Measurements from ENCODE around the gene NCKAP5.

The NCKAP5 gene

DNA sequence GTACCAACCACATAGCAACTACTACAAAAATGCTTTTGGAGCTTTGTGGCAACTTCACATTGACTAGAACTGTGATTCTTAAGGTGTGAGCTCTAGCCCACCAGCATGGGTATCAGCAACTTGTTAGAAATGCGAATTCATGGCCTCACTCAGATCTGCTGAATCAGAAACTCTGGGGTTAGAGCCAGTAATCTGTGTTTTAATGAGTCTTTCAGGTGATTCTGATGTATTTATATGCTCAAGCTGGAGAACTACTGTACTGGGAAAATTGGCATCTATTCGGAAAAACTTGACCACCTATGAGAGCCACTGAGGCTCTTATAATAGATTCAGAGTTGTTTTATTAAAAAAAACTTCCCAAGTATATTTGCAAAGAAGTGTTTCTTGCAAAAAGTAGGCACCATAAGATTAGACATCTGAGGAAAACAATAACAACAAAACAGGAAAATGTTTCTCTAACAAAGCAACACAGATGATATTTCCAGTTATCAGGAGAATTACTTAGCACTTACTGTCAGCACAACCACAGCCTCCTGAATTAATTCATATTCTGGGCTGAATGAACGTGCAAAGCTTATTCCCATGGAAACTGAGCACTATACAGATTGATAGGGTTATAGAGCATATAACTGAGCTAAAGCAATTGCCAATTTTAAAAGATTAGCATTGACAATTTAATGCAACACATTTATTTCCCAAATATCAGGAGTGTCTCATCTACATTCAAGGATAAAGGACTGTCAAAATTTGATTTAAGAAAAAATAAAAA lies 71.6 kb downstream of the NCKAP5 start:
- no peak overlapping the region for H3K4me3 ChIP-seq (ENCODE audit: low read depth, low read length)
- no peak for TF ChIP-seq CTCF (IDR thresholded peaks at IDR 0.05; ENCODE audit: control insufficient read depth, extremely low read depth, insufficient read depth)
- no peak for DNase-seq (ENCODE audit: low read depth)

DNA sequence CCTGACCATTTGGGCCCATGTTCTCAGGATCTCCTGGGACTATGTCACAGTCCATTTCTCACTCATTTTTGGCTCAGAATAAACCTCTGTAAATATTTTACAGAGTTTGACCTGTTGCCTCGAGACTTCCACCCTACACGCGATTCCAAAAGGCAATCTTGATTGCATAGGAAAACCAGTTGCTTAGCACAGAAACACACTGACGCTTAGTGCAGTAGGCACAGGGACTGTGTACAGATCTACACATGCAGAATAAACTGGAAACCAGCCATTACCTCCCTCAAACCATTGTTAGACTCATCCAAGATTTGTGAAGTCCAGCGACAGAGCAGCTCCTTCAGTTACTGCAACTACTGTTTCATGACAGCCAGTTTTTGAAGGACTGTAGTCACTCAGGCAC lies 73.0 kb downstream of the NCKAP5 start:
- no peak for DNase-seq (ENCODE audit: low read depth)
- no peak for TF ChIP-seq CTCF (IDR thresholded peaks at IDR 0.05; ENCODE audit: control insufficient read depth, extremely low read depth, insufficient read depth)
- H3K4me3 ChIP-seq (ENCODE audit: low read depth, low read length) = no peak overlapping the region

GRCh38 chr2:133492719-133493380 lies 75.4 kb downstream of the NCKAP5 start:
- no peak for DNase-seq (ENCODE audit: low read depth)
- H3K4me3 ChIP-seq (ENCODE audit: low read depth, low read length) = no peak overlapping the region
- no peak for TF ChIP-seq CTCF (IDR thresholded peaks at IDR 0.05; ENCODE audit: control insufficient read depth, extremely low read depth, insufficient read depth)

GRCh38 chr2:133490411-133490980 lies 77.8 kb downstream of the NCKAP5 start:
- DNase-seq (ENCODE audit: low read depth) = no peak
- no peak for TF ChIP-seq CTCF (IDR thresholded peaks at IDR 0.05; ENCODE audit: control insufficient read depth, extremely low read depth, insufficient read depth)
- H3K4me3 ChIP-seq (ENCODE audit: low read depth, low read length) = no peak overlapping the region

DNA sequence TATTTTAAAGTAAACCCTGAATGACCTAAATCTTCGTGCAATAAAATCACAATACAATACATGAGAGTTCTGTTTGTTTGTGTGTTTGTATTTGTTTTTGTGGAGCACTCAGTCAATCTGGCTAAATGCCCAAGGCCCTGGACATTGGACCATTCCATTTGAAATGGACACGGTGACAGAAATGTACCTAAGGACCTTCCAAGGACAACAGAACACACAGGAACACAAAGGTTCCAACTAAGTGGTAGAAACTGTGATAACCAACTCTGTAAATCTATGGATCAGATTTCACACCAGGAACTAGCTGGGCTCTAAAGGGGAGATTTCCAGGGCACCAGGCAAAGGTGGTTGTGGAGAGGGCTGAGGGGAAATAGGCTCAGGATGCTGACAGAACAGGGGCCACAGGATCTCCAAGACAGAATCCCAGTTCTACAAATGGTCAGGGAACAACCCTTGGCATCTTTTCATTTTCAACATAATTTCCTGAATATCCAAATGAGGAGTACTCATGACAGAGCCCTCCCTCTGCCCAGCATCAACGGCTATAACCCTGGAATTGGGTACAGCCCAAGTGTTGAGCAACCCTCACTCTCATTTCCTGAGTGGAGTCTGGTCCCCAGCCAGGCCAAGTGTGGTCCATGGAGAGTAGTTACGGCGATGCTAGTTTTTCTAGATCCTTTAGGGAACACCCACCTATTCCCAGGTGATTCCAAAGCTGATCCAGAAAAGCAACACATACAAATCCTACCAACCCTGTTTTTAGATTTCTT lies 78.4 kb downstream of the NCKAP5 start:
- no peak for DNase-seq (ENCODE audit: low read depth)
- no peak overlapping the region for H3K4me3 ChIP-seq (ENCODE audit: low read depth, low read length)
- no peak for TF ChIP-seq CTCF (IDR thresholded peaks at IDR 0.05; ENCODE audit: control insufficient read depth, extremely low read depth, insufficient read depth)

DNA sequence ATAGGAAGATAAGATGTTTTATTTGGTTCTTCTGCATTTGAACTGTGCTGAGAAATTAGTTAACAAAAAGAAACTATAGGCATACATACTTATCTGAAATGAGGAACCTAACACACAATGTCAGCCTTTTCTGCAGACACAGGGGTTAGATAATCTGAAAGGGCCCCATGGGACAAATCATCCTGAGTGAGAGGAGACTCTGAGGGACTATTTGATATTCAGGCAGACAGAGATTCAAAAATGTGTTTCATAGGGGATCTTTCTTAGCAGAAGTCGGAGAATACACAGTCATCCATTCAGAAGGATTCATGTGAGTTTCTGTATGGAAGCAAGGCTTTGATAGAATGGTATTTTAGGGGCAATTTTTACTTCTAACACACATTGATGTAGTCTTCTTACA lies 79.1 kb downstream of the NCKAP5 start:
- no peak overlapping the region for H3K4me3 ChIP-seq (ENCODE audit: low read depth, low read length)
- no peak for TF ChIP-seq CTCF (IDR thresholded peaks at IDR 0.05; ENCODE audit: control insufficient read depth, extremely low read depth, insufficient read depth)
- no peak for DNase-seq (ENCODE audit: low read depth)

Measured in LNCaP clone FGC (cell line).